ENCODE results near the gene CELSR2. TPM values are rescaled to one million over a fixed set of nuclear protein-coding genes. Genes with fewer than 3 reads are reported as not detected.

The CELSR2 gene
- polyA plus RNA-seq, 3 donors: 0.03 to 0.97 (median 0.04) TPM

GRCh38 chr1:109257682-109258421, 8.5 kb downstream of the CELSR2 start:
- Histone ChIP-seq H3K79me2 (ENCODE audit: insufficient read depth, low read length) (no peaks in the 10 kb centered on the region), H2AFZ (ENCODE audit: insufficient read depth, low read depth, low read length, poor library complexity, severe bottlenecking) (no peak overlapping the region), H3K27ac (ENCODE audit: low read depth in 1 of 2, low read length in 2 of 2) (no peak overlapping the region), H3K4me3 (replicated peaks in 1 of 3; ENCODE audit: low read depth in 2 of 3, low read length in 3 of 3) (no peak overlapping the region), H3K9me3 (replicated peaks in 1 of 2; ENCODE audit: control insufficient read depth in 1 of 2, insufficient read depth in 1 of 2, low read length in 2 of 2) (no peaks in the 10 kb centered on the region), H3K9ac (ENCODE audit: insufficient read depth, low read length, poor library complexity, severe bottlenecking) (no peak overlapping the region), H3K4me2 (replicated peaks; ENCODE audit: extremely low read depth, low read length, poor library complexity, severe bottlenecking) (no peak overlapping the region), H3K4me1 (ENCODE audit: control insufficient read depth in 1 of 2, insufficient read depth in 2 of 2, low read length in 2 of 2) (no peaks in the 10 kb centered on the region), H4K20me1 (ENCODE audit: insufficient read depth, low read length) (no peaks in the 10 kb centered on the region), H3K27me3 (ENCODE audit: control insufficient read depth in 2 of 2, insufficient read depth in 2 of 2, low read length in 2 of 2) (peaks cover 0 to 4% of the 10 kb centered on the region in 2 donors), H3K36me3 (replicated peaks in 1 of 2; ENCODE audit: control insufficient read depth in 1 of 2, insufficient read depth in 2 of 2, low read length in 2 of 2) (no peaks in the 10 kb centered on the region)
- no peaks in the 10 kb centered on the region for H3K36me3 Mint-ChIP-seq
- H3K27ac Mint-ChIP-seq: no peak overlapping the region
- peaks cover 0 to 8% (median 0%) of the 10 kb centered on the region in 7 donors for H3K9me3 Mint-ChIP-seq
- H3K4me3 Mint-ChIP-seq: no peak overlapping the region
- intact Hi-C loops (cut with micrococcal nuclease): no loop called here
- WGBS (ENCODE audit: insufficient coverage): 94% methylated on average over 10 of the region's 15 CpGs
- peaks cover 1% of the 10 kb centered on the region for H3K4me1 Mint-ChIP-seq
- DNase-seq: no peak
- H3K27me3 Mint-ChIP-seq (ENCODE audit: low read depth in 3 of 3): peaks cover 5 to 19% (median 7%) of the 10 kb centered on the region in 3 donors
- TF ChIP-seq, protein P1, sequence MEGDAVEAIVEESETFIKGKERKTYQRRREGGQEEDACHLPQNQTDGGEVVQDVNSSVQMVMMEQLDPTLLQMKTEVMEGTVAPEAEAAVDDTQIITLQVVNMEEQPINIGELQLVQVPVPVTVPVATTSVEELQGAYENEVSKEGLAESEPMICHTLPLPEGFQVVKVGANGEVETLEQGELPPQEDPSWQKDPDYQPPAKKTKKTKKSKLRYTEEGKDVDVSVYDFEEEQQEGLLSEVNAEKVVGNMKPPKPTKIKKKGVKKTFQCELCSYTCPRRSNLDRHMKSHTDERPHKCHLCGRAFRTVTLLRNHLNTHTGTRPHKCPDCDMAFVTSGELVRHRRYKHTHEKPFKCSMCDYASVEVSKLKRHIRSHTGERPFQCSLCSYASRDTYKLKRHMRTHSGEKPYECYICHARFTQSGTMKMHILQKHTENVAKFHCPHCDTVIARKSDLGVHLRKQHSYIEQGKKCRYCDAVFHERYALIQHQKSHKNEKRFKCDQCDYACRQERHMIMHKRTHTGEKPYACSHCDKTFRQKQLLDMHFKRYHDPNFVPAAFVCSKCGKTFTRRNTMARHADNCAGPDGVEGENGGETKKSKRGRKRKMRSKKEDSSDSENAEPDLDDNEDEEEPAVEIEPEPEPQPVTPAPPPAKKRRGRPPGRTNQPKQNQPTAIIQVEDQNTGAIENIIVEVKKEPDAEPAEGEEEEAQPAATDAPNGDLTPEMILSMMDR (IDR thresholded peaks at IDR 0.05): no peak

- peaks cover 0 to 4% of the 10 kb centered on the region in 2 donors for H3K27me3 ChIP-seq (ENCODE audit: control insufficient read depth in 2 of 2, insufficient read depth in 2 of 2, low read length in 2 of 2)
- no peaks in the 10 kb centered on the region for H3K79me2 ChIP-seq (ENCODE audit: insufficient read depth, low read length)
- H3K9me3 ChIP-seq (replicated peaks in 1 of 2; ENCODE audit: control insufficient read depth in 1 of 2, insufficient read depth in 1 of 2, low read length in 2 of 2): no peaks in the 10 kb centered on the region
- H2AFZ ChIP-seq (ENCODE audit: insufficient read depth, low read depth, low read length, poor library complexity, severe bottlenecking): no peak overlapping the region
- Mint-ChIP-seq H3K4me3 (no peak overlapping the region), H3K27me3 (ENCODE audit: low read depth in 3 of 3) (peaks cover 4 to 21% (median 7%) of the 10 kb centered on the region in 3 donors), H3K27ac (no peak overlapping the region), H3K36me3 (no peaks in the 10 kb centered on the region), H3K9me3 (peaks cover 0 to 3% (median 0%) of the 10 kb centered on the region in 7 donors), H3K4me1 (peaks cover 5% of the 10 kb centered on the region)
- H3K4me1 ChIP-seq (ENCODE audit: control insufficient read depth in 1 of 2, insufficient read depth in 2 of 2, low read length in 2 of 2): peaks cover 2% of the 10 kb centered on the region in 2 donors
- WGBS (ENCODE audit: insufficient coverage): 97% methylated on average over 69 of the region's 69 CpGs
- no peak for DNase-seq
- intact Hi-C loops (cut with micrococcal nuclease): no loop called here
- no peak overlapping the region for H3K4me3 ChIP-seq (replicated peaks in 1 of 3; ENCODE audit: low read depth in 2 of 3, low read length in 3 of 3)
- H3K9ac ChIP-seq (ENCODE audit: insufficient read depth, low read length, poor library complexity, severe bottlenecking): no peak overlapping the region
- H3K4me2 ChIP-seq (replicated peaks; ENCODE audit: extremely low read depth, low read length, poor library complexity, severe bottlenecking): no peak overlapping the region
- no peaks in the 10 kb centered on the region for H4K20me1 ChIP-seq (ENCODE audit: insufficient read depth, low read length)
- H3K27ac ChIP-seq (ENCODE audit: low read depth in 1 of 2, low read length in 2 of 2): no peak overlapping the region
- TF ChIP-seq, protein P1 (IDR thresholded peaks at IDR 0.05): no peak
- H3K36me3 ChIP-seq (replicated peaks in 1 of 2; ENCODE audit: control insufficient read depth in 1 of 2, insufficient read depth in 2 of 2, low read length in 2 of 2): no peaks in the 10 kb centered on the region
Observed at GRCh38 chr1:109258481-109259466, 9.4 kb downstream of the CELSR2 start.

Measured in CD14-positive monocyte (primary cell).